Caki2 (cell line): Measurements from ENCODE around the gene HSPA1B. TPM values are rescaled to one million over a fixed set of nuclear protein-coding genes. Genes with fewer than 3 reads are reported as not detected.
"Not testable (repeated sequence)": the region's sequence is repeated elsewhere in the genome, so short reads cannot be mapped to it uniquely, and the experiment has no call there.

Experiments
- DNase-seq: peaks from one replicate; pipeline ENCODE4 v3.0.0-alpha.2; 2015; ENCODE audit warnings: low read depth
- in situ Hi-C: cut with HindIII; loops from 2 replicates; pipeline ENCODE4 v1.10.0; 2016; ENCODE audit warnings: low sequenced_read_pairs, low pct_unique_long_range_greater_than_20kb, mixed read lengths
- total RNA-seq: library from RNA; depleted of rRNA; stranded (reverse); fragments of >200 nt; shearing (Covaris generic); gene quantifications from 2 replicates; pipeline ENCODE4 v1.2.3, GENCODE V29; 2014; ENCODE audit warnings: low replicate concordance

Gene HSPA1B
- total RNA-seq, 1 experiment from 2014 or later = 441 TPM

- peak; percentile 79 for DNase-seq
- in situ Hi-C loops = no loop called here
These were observed 6.1 kb upstream of the HSPA1B start for GRCh38 chr6:31821301-31822035.

GRCh38 chr6:31822036-31822821 is 5.3 kb upstream of the HSPA1B start:
- peak; percentile 98 for DNase-seq
- in situ Hi-C loops = no loop called here

GRCh38 chr6:31823592-31824196 is 3.8 kb upstream of the HSPA1B start:
- DNase-seq, in situ Hi-C loops: not testable (repeated sequence)

- in situ Hi-C loops = no loop called here
- DNase-seq = no peak
These were observed 2.0 kb upstream of the HSPA1B start for GRCh38 chr6:31825553-31825952.

- DNase-seq = no peak
- in situ Hi-C loops = no loop called here
These were observed 699 bp upstream of the HSPA1B start for GRCh38 chr6:31826793-31827285.

GRCh38 chr6:31829633-31830283 is 2.2 kb downstream of the HSPA1B start:
- peak; percentile 76 for DNase-seq
- in situ Hi-C loops = no loop called here

- DNase-seq = no peak
- in situ Hi-C loops = no loop called here
These were observed 3.4 kb downstream of the HSPA1B start for GRCh38 chr6:31830886-31831335.

GRCh38 chr6:31831350-31832215 is 4.0 kb downstream of the HSPA1B start:
- in situ Hi-C loops = no loop called here
- DNase-seq = no peak

GRCh38 chr6:31834367-31835250 is 7.1 kb downstream of the HSPA1B start:
- in situ Hi-C loops = no loop called here

GRCh38 chr6:31836047-31836473 is 8.5 kb downstream of the HSPA1B start:
- no peak for DNase-seq
- in situ Hi-C loops = no loop called here

More at GRCh38 chr6:31834367-31835250, 7.1 kb downstream of the HSPA1B start:
- DNase-seq = peak; percentile 88

- DNase-seq = peak; percentile 58
- in situ Hi-C loops = no loop called here
These were observed 9.2 kb downstream of the HSPA1B start for GRCh38 chr6:31836474-31837368.

- in situ Hi-C loops = no loop called here
- no peak for DNase-seq
These were observed 10.0 kb downstream of the HSPA1B start for GRCh38 chr6:31837369-31838113.

- in situ Hi-C loops, DNase-seq: not testable (repeated sequence)
These were observed 10.6 kb downstream of the HSPA1B start for GRCh38 chr6:31838114-31838553.

- DNase-seq = no peak
- in situ Hi-C loops = no loop called here
These were observed 11.4 kb downstream of the HSPA1B start for GRCh38 chr6:31838968-31839367.

- DNase-seq, in situ Hi-C loops: not testable (repeated sequence)
These were observed 12.2 kb downstream of the HSPA1B start for GRCh38 chr6:31839779-31840126.
